Endothelial cell of umbilical vein (primary cell): ENCODE data around the gene IP6K3. TPM values are rescaled to one million over a fixed set of nuclear protein-coding genes. Genes with fewer than 3 reads are reported as not detected.

Experiments used
- BruUV-seq: library from RNA; stranded (reverse); fragments of 400-500 nt; replicated peaks from 2 replicates; lab custom pipeline; 2021; lab: Mats Ljungman, UMichigan
- CTCF ChIA-PET: fragments of 300-600, 350-600 bp; sonication (Branson Sonifier 250); formaldehyde crosslinking; loops from one replicate; lab custom pipeline; 2021; ENCODE audit warnings: antibody characterized with exemption, inconsistent platforms; lab: Charles Lee
- POLR2A ChIA-PET: fragments of 300-600, 350-600 bp; sonication (Branson Sonifier 250); formaldehyde crosslinking; loops from one replicate; lab custom pipeline; 2021; ENCODE audit warnings: antibody characterized with exemption, inconsistent platforms; lab: Charles Lee
- DNase-seq: peaks from one replicate; pipeline ENCODE4 v3.0.0-alpha.2; 2011; ENCODE audit warnings: low read depth, low spot score
- FAIRE-seq: peaks from 2 replicates; lab custom pipeline; 2011; peaks lifted over from hg19 to GRCh38; lab: Jason Lieb, UNC
- H2AFZ ChIP-seq: 2 replicates; pipeline ENCODE4 v1.6.0; 2012; ENCODE audit warnings: low read depth, low read length, control low read depth, inconsistent platforms
- H3K27ac ChIP-seq: 2 replicates; pipeline ENCODE4 v1.5.1; 2011; ENCODE audit warnings: low read depth, mild to moderate bottlenecking, control low read depth, low read length, moderate library complexity; ENCODE audit not compliant: insufficient read depth
- H3K27me3 ChIP-seq, 2 experiments: 2 replicates each; pipeline versions ENCODE4 v1.6.0 to v1.6.1; 2011; ENCODE audit warnings: low read length in 2 of 2, mixed read lengths in 1 of 2; ENCODE audit not compliant: control insufficient read depth in 2 of 2, insufficient read depth in 2 of 2
- H3K36me3 ChIP-seq, 2 experiments: 2 replicates in 1 of 2; 3 replicates in 1 of 2; pipeline ENCODE4 v1.5.1; 2011; ENCODE audit warnings: low read length in 2 of 2, mild to moderate bottlenecking in 1 of 2, moderate library complexity in 1 of 2; ENCODE audit not compliant: control insufficient read depth in 2 of 2, insufficient read depth in 2 of 2; ENCODE audit errors: extremely low read depth in 1 of 2
- H3K4me1 ChIP-seq: 3 replicates; pipeline ENCODE4 v1.5.1; 2011; ENCODE audit warnings: mild to moderate bottlenecking, low read length; ENCODE audit not compliant: control insufficient read depth, insufficient read depth; ENCODE audit errors: extremely low read depth
- H3K4me2 ChIP-seq: 2 replicates; pipeline ENCODE4 v1.6.1; 2011; ENCODE audit warnings: low read length, control low read depth, mixed read lengths; ENCODE audit not compliant: insufficient read depth
- H3K4me3 ChIP-seq, 3 experiments: fragments of 200-600 bp in 1 of 3; sonication (generic), shearing (Covaris generic) in 1 of 3; replicated peaks in 1 of 3; 2 replicates each; pipeline ENCODE4 v1.5.1; 2011 to 2016; ENCODE audit warnings: control low read depth in 3 of 3, low read length in 3 of 3, mild to moderate bottlenecking in 2 of 3, inconsistent platforms in 1 of 3, low read depth in 1 of 3, moderate library complexity in 1 of 3; ENCODE audit not compliant: insufficient read depth in 1 of 3
- H3K79me2 ChIP-seq: 2 replicates; pipeline ENCODE4 v1.6.0; 2012; ENCODE audit warnings: low read length, inconsistent platforms; ENCODE audit not compliant: control insufficient read depth, insufficient read depth
- H3K9ac ChIP-seq: replicated peaks from 2 replicates; pipeline ENCODE3; 2011; ENCODE audit warnings: low read length, control low read depth; ENCODE audit not compliant: insufficient read depth; ENCODE audit errors: extremely low read depth
- H3K9me1 ChIP-seq: replicated peaks from 3 replicates; pipeline ENCODE4 v1.6.0; 2011; ENCODE audit warnings: mild to moderate bottlenecking, low read length; ENCODE audit not compliant: control insufficient read depth, insufficient read depth; ENCODE audit errors: extremely low read depth
- H3K9me3 ChIP-seq: replicated peaks from 2 replicates; pipeline ENCODE4 v1.5.1; 2012; ENCODE audit warnings: low read length, inconsistent platforms; ENCODE audit not compliant: control insufficient read depth, insufficient read depth
- H4K20me1 ChIP-seq: replicated peaks from 2 replicates; pipeline ENCODE3; 2011; ENCODE audit warnings: mild to moderate bottlenecking, low read length; ENCODE audit not compliant: control insufficient read depth, insufficient read depth; ENCODE audit errors: extremely low read depth
- JUN ChIP-seq: IDR thresholded peaks from 2 replicates; pipeline ENCODE4 v1.6.1; 2011; ENCODE audit warnings: borderline replicate concordance, low read depth; ENCODE audit not compliant: insufficient read length, insufficient read depth
- MAX ChIP-seq: IDR thresholded peaks from 2 replicates; pipeline ENCODE4 v1.6.1; 2011; ENCODE audit not compliant: insufficient read depth, insufficient read length
- MYC ChIP-seq: IDR thresholded peaks from one replicate; pipeline ENCODE4 v1.6.1; 2011; ENCODE audit warnings: mild to moderate bottlenecking, low read depth, low read length
- POLR2A ChIP-seq: IDR thresholded peaks from 2 replicates; pipeline ENCODE4 v1.6.1; 2012; ENCODE audit warnings: low read depth, mild to moderate bottlenecking, control low read depth, low read length
- dilution Hi-C: fragments of 300-500 bp; cut with MboI; formaldehyde crosslinking; loops from one replicate; pipeline ENCODE4 v1.15.0; 2019; ENCODE audit warnings: low sequenced_read_pairs; ENCODE audit not compliant: extremely low pct_ligation_motif_present
- intact Hi-C: fragments of 100-400 bp; cut with micrococcal nuclease; formaldehyde crosslinking; loops from one replicate; pipeline ENCODE4 v1.10.0; 2022
- polyA plus RNA-seq, 4 experiments: library from polyadenylated mRNA; depleted of rRNA in 3 of 4; stranded (reverse) in 3 of 4; unstranded in 1 of 4; fragments of >200 nt; gene quantifications; 2 replicates each; pipeline versions ENCODE4 v1.2.1 to v1.2.3, GENCODE V29; 2011 to 2012; ENCODE audit warnings: missing spikeins in 1 of 4
- total RNA-seq: library from RNA; stranded (reverse); gene quantifications from 2 replicates; pipeline ENCODE4 v1.2.3, GENCODE V29; 2021
- TF ChIP-seq, protein P1 (sequence below), 2 donors: IDR thresholded peaks; 1 replicate in 1 of 2; 2 replicates in 1 of 2; pipeline ENCODE4 v1.5.1; 2011; ENCODE audit warnings: low read length in 2 of 2, mild to moderate bottlenecking in 2 of 2, moderate library complexity in 2 of 2, control low read depth in 1 of 2, inconsistent platforms in 1 of 2, low read depth in 1 of 2; ENCODE audit not compliant: insufficient read depth in 1 of 2; ENCODE audit errors: extremely low read depth in 1 of 2

IP6K3 gene
- total and polyA plus RNA-seq, 2 donors (not counting 3 experiments of a cell fraction or from before 2014, with no cell fraction given), result not detected

GRCh38 chr6:33752646-33753015, 5.9 kb upstream of the IP6K3 start:
- dilution Hi-C loops, result no loop called here
- H3K4me2 ChIP-seq, result no peak overlapping the region
- BruUV-seq, result no TSS peak
- CTCF ChIA-PET, result interaction anchor here (1.5 kb wide), 1 partner anchor 8 kb away, joined by 4 read pairs; no protein-coding TSS in a partner anchor
- no peak overlapping the region for H3K27ac ChIP-seq
- no peak overlapping the region for H2AFZ ChIP-seq
- no peaks in the 10 kb centered on the region for H3K9me3 ChIP-seq
- no peaks in the 10 kb centered on the region for H3K36me3 ChIP-seq
- FAIRE-seq (no peak), DNase-seq (no peak)
- H4K20me1 ChIP-seq, result no peaks in the 10 kb centered on the region
- no peak overlapping the region for H3K9ac ChIP-seq
- TF ChIP-seq MAX (no peak), POLR2A (no peak), MYC (no peak), JUN (no peak)
- TF ChIP-seq, protein P1, sequence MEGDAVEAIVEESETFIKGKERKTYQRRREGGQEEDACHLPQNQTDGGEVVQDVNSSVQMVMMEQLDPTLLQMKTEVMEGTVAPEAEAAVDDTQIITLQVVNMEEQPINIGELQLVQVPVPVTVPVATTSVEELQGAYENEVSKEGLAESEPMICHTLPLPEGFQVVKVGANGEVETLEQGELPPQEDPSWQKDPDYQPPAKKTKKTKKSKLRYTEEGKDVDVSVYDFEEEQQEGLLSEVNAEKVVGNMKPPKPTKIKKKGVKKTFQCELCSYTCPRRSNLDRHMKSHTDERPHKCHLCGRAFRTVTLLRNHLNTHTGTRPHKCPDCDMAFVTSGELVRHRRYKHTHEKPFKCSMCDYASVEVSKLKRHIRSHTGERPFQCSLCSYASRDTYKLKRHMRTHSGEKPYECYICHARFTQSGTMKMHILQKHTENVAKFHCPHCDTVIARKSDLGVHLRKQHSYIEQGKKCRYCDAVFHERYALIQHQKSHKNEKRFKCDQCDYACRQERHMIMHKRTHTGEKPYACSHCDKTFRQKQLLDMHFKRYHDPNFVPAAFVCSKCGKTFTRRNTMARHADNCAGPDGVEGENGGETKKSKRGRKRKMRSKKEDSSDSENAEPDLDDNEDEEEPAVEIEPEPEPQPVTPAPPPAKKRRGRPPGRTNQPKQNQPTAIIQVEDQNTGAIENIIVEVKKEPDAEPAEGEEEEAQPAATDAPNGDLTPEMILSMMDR (IDR thresholded peaks at IDR 0.05; ENCODE audit: extremely low read depth in 1 of 2, insufficient read depth in 1 of 2, low read depth in 1 of 2, low read length in 2 of 2), result no peak
- POLR2A ChIA-PET, result no interaction called here
- no peaks in the 10 kb centered on the region for H3K9me1 ChIP-seq
- H3K4me1 ChIP-seq, result no peaks in the 10 kb centered on the region
- no peaks in the 10 kb centered on the region for H3K79me2 ChIP-seq
- intact Hi-C loops, result no loop called here
- peaks cover 0 to 2% of the 10 kb centered on the region in 2 experiments for H3K27me3 ChIP-seq
- no peak overlapping the region for H3K4me3 ChIP-seq
